VCaP (cell line): ENCODE data around the gene DHCR24.

ENCODE experiments used
- H3K27ac ChIP-seq: fragments of 450-650 bp; 2 replicates; pipeline ENCODE4 v1.5.1; 2017
- TF ChIP-seq, protein P1 (sequence below): fragments of 450-650 bp; conservative IDR thresholded peaks from 2 replicates; pipeline ENCODE4 v1.5.1; 2017; ENCODE audit warnings: mild to moderate bottlenecking, moderate library complexity

Gene DHCR24

DNA sequence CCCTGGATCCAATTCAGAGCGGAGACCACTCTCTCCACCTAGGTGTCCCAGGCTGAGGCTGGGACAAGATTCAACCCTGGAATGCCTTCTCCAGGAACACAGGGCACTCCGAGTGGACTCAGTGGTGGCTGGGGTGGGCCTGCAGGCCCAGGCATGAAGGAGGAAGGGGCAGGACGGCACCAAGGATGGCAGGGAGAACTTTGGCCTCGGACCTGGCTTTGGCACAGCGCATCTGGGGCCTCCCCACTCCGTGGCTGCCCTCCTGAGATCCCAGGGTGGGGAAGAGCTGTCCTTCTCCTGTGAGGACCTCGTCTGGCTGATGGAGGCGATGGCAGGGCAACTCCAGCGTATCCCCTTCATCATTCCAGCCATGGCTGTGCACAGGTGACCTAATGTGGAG lies 35.6 kb downstream of the DHCR24 start:
- no peak overlapping the region for H3K27ac ChIP-seq
- TF ChIP-seq, protein P1, sequence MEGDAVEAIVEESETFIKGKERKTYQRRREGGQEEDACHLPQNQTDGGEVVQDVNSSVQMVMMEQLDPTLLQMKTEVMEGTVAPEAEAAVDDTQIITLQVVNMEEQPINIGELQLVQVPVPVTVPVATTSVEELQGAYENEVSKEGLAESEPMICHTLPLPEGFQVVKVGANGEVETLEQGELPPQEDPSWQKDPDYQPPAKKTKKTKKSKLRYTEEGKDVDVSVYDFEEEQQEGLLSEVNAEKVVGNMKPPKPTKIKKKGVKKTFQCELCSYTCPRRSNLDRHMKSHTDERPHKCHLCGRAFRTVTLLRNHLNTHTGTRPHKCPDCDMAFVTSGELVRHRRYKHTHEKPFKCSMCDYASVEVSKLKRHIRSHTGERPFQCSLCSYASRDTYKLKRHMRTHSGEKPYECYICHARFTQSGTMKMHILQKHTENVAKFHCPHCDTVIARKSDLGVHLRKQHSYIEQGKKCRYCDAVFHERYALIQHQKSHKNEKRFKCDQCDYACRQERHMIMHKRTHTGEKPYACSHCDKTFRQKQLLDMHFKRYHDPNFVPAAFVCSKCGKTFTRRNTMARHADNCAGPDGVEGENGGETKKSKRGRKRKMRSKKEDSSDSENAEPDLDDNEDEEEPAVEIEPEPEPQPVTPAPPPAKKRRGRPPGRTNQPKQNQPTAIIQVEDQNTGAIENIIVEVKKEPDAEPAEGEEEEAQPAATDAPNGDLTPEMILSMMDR, result no peak

DNA sequence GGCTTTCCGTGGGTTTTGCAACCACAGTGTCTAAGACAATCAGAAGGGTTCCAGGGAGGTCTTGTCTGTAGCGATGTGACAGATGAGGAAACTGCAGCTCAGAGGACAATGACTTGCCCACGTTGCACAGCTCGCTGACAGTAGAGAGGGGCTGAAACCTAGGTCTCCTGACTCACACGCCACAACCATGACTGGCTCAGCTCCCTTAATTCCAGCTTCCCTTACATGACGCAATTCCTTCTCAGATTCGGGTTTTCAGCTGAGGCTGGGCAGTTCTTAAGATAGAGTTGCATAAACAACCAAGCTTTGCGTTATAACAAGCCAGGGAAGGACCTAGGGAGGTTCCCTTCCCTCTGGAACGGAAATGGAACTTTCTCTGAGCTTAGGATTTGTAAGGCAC lies 36.3 kb downstream of the DHCR24 start:
- H3K27ac ChIP-seq, result no peak overlapping the region
- TF ChIP-seq, protein P1, result no peak

DNA sequence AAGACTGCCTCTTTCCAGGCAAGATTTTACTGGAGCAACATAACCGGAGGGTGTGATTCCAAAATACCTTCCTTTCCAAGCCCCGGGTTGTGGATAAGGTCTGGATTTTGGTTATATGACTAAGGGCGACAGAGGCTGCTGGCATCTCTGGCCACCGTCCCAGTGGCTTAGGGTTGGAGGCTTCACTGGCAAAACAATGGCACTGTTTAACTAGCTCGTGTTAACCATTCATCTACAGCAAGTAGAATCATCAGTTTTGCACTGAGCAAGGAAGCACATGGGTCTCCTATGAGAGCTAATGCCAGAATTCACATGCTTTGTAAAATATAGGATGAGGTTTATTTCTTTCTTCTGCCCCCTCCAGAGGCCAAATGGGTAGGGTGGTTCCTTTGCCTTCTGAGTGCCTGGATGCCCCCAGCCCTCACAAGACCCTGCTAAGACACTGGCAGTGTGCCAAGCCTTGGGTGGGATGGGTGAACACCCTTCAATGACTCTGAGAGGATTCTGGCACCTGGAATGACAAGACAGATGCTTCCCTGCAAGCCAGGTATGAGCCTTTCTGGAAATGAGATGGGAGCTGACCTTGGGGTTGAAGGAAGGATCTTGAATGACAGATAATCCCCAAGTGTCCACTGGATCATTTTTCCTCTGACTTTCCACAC lies 36.8 kb downstream of the DHCR24 start:
- TF ChIP-seq, protein P1, result no peak
- H3K27ac ChIP-seq, result no peak overlapping the region

DNA sequence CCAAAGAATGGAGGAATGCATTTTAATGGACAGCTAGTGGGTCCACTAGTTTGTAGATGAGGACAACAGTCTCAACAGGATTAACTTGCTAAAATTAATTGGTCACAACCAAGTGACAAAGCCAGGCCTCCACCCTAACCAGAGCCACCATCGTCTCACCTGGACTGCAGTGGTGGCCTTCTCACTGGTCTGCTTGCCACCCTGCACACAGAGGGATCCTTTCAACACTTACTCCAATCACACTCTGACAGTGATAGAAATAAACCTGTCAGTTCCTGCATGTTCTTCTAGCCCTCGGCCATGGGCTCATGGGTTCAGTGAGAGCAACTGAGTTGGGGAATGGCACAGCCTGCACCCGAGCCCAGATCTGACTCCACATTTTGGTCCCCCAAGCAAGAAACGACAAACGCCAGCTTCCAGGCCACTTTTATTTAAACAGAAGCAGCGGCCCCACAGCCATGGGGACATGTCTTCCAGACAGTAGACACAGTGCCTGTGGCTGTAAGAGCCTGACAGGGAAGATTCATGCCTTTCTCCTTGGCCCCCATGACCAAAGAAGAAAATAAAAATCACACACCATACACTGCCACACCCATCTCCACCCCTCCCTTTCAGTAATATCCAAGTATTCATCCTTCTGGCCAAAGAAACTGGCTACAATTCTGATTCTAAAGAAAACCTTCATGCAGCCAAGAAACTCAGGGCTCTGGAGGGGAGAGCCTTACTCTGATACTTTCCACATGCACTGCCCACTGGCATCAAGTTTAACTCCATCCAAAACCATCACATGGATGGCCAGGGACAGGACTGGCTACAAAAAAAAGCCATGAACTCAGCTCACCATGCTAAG lies 37.6 kb downstream of the DHCR24 start:
- no peak overlapping the region for H3K27ac ChIP-seq
- TF ChIP-seq, protein P1, result no peak

DNA sequence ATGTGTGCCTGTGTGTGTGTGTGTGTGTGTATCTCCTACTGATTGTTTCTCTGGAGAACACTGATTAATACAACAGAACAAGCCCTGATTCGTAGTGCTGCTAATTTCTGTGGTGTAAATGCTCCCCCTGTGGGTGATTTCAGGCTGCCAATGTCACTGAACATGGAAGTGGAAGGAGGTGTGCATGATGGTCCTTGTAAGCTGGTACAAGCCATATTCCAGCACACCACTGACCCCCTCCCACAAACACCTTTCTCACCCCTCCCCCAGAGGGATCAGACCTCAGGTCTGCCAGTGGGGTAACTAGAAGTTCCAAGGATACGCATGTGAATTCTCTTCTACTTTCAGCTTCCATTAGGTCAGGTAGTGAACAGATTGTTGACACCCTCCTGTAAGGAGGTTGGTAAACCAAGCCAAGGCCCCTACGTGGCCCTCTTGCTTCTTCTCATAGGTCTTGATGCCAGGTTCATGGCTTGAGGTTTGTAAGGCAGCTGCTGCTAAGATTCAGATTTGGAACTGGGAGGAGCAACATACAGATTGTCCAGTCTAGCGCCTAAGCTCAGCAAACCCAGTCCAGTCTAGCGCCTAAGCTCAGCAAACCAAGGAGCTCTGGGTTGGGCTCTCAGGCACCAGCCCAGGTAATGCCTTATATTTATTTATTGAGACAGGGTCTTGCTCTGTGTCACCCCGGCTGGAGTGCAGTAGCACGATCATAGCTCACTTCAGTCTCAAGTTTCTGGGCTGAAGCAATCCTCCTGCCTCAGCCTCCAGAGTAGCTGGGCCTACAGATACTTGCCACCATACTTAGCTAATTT lies 38.7 kb downstream of the DHCR24 start:
- TF ChIP-seq, protein P1, result no peak
- H3K27ac ChIP-seq, result no peak overlapping the region

DNA sequence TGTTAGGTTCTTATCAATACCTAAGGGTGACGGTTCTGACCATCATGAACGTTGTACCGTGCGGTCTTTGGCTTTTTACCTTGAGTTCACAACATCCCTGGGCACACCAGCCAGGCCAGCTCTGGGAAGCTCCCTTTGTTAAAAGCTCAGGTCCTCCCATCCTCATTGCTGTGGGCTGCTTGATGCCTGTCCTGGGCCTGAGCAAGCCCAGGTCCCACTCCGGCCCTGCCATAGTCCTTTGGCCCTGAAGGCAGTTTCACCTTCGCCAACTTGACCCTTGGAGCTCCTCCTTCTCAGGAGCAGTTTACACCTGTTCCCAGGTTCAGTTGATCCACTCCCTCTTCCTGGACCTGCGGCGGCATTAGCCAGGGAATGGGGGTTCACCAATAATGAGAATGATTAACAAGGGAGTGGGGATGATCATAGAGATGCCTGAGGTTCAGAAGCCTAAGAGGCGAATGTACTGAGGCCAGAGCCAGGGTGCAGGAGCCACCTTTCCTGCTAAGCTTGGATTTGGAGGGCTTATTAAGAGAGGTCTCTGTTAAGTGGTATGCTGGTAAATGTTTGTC lies 40.2 kb downstream of the DHCR24 start:
- H3K27ac ChIP-seq, result no peak overlapping the region
- TF ChIP-seq, protein P1, result no peak

DNA sequence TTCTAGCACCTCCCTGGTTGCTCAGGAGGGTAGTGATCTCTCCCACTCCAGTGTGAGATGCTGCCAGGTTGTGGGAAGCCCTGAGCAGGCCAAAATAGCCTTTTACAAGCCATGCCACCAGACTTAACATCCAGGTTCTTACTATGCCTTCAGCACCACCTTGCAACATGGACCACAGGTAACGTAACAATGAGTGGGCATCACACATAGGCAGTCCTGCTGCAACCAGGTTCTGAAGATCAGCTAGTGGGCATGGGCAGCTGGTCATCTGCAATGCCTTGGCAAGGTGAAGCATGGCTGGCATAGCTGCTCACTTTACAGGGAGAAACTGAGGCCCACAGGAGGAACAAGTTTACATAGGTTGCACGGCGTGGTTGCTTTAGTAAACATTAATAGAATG lies 40.7 kb downstream of the DHCR24 start:
- TF ChIP-seq, protein P1, result no peak
- H3K27ac ChIP-seq, result no peak overlapping the region
